ENCODE measurements around the gene SLAIN2. TPM values are rescaled to one million over a fixed set of nuclear protein-coding genes. Genes with fewer than 3 reads are reported as not detected.

SLAIN2 gene
- total RNA-seq, 1 donor from 2014 or later = 90.5 TPM

DNA sequence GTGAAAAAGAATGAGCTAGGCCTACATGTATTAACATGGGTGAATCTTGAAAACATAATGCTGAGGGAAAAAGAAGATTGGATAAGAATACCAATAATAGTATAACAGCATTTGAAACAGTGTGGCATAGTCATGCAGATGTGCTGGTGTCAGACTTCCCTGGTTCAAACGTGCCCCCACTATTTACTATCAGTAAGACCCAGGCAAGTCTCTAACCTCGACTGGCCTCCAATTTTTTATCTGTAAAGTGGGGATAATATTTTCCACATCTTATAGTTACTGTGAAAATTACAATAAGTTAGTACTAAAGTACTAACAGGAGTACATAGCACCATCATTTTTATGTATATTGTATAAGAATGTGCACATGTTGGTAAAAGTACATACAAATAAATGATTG, 17.0 kb upstream of the SLAIN2 start:
- Mint-ChIP-seq H3K36me3 (ENCODE audit: low read depth, unreplicated experiment) (no peaks in the 10 kb centered on the region), H3K4me1 (ENCODE audit: low read depth, unreplicated experiment) (peaks cover 12% of the 10 kb centered on the region), H3K27me3 (ENCODE audit: low read depth, unreplicated experiment) (no peaks in the 10 kb centered on the region), H3K27ac (ENCODE audit: unreplicated experiment) (no peak overlapping the region), H3K4me3 (ENCODE audit: unreplicated experiment) (no peak overlapping the region), H3K9me3 (ENCODE audit: unreplicated experiment) (no peaks in the 10 kb centered on the region)
- Histone ChIP-seq H3K27ac (ENCODE audit: low read depth, low read length) (no peak overlapping the region), H3K9me3 (ENCODE audit: insufficient read depth, low read depth, low read length) (no peaks in the 10 kb centered on the region), H3K79me2 (ENCODE audit: insufficient read depth, low read length) (no peaks in the 10 kb centered on the region), H3K27me3 (ENCODE audit: insufficient read depth, low read length) (no peaks in the 10 kb centered on the region), H3K4me2 (ENCODE audit: low read length) (no peak overlapping the region), H4K20me1 (ENCODE audit: insufficient read depth, low read length) (no peaks in the 10 kb centered on the region), H3K4me1 (ENCODE audit: insufficient read depth, low read length) (peaks cover 5% of the 10 kb centered on the region), H3K9ac (ENCODE audit: low read length) (no peak overlapping the region), H3K36me3 (ENCODE audit: insufficient read depth, low read length) (no peaks in the 10 kb centered on the region), H3K4me3 (ENCODE audit: insufficient read depth, low read depth, low read length) (no peak overlapping the region), H2AFZ (ENCODE audit: low read depth, low read length) (no peak overlapping the region)
- no peak for TF ChIP-seq EZH2 (IDR thresholded peaks at IDR 0.05; ENCODE audit: insufficient read depth, low read length)
- no peak for TF ChIP-seq CTCF (IDR thresholded peaks at IDR 0.05; ENCODE audit: insufficient read depth, low read depth, low read length)
- DNase-seq (ENCODE audit: low read depth) = no peak
- FAIRE-seq = no peak

DNA sequence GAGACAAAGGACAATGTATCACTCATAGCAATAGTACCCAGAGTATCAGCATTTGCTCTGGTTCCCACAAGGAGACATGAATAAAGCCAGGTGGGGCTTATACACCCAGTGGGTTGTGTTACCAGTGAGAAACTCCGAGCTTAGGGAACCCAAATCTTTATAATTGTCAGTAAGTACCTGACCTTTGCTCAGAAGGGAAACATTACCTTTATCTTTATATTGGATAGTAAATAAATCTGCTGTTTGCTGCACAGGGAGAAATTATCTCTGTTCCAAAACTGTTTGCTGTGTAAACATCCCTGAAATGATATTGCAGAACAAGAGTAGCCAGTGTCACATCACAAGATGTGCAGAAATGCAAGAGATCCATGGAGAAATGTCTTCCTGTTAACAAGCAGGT, 12.1 kb upstream of the SLAIN2 start:
- Histone ChIP-seq H3K27me3 (ENCODE audit: insufficient read depth, low read length) (no peaks in the 10 kb centered on the region), H3K79me2 (ENCODE audit: insufficient read depth, low read length) (no peaks in the 10 kb centered on the region), H3K4me1 (ENCODE audit: insufficient read depth, low read length) (peaks cover 27% of the 10 kb centered on the region), H3K9ac (ENCODE audit: low read length) (peak overlapping the region; percentile 68), H3K9me3 (ENCODE audit: insufficient read depth, low read depth, low read length) (no peaks in the 10 kb centered on the region), H2AFZ (ENCODE audit: low read depth, low read length) (no peak overlapping the region), H3K27ac (ENCODE audit: low read depth, low read length) (peak overlapping the region; percentile 92), H3K4me2 (ENCODE audit: low read length) (peak overlapping the region; percentile 71), H4K20me1 (ENCODE audit: insufficient read depth, low read length) (no peaks in the 10 kb centered on the region), H3K4me3 (ENCODE audit: insufficient read depth, low read depth, low read length) (no peak overlapping the region), H3K36me3 (ENCODE audit: insufficient read depth, low read length) (no peaks in the 10 kb centered on the region)
- peak overlapping the region; percentile 97 for H3K27ac Mint-ChIP-seq (ENCODE audit: unreplicated experiment)
- no peak overlapping the region for H3K4me3 Mint-ChIP-seq (ENCODE audit: unreplicated experiment)
- H3K36me3 Mint-ChIP-seq (ENCODE audit: low read depth, unreplicated experiment) = no peaks in the 10 kb centered on the region
- peaks cover 27% of the 10 kb centered on the region for H3K4me1 Mint-ChIP-seq (ENCODE audit: low read depth, unreplicated experiment)
- H3K27me3 Mint-ChIP-seq (ENCODE audit: low read depth, unreplicated experiment) = no peaks in the 10 kb centered on the region
- TF ChIP-seq EZH2 (IDR thresholded peaks at IDR 0.05; ENCODE audit: insufficient read depth, low read length) = no peak
- TF ChIP-seq CTCF (IDR thresholded peaks at IDR 0.05; ENCODE audit: insufficient read depth, low read depth, low read length) = no peak
- FAIRE-seq = no peak
- no peaks in the 10 kb centered on the region for H3K9me3 Mint-ChIP-seq (ENCODE audit: unreplicated experiment)
- DNase-seq (ENCODE audit: low read depth) = no peak

DNA sequence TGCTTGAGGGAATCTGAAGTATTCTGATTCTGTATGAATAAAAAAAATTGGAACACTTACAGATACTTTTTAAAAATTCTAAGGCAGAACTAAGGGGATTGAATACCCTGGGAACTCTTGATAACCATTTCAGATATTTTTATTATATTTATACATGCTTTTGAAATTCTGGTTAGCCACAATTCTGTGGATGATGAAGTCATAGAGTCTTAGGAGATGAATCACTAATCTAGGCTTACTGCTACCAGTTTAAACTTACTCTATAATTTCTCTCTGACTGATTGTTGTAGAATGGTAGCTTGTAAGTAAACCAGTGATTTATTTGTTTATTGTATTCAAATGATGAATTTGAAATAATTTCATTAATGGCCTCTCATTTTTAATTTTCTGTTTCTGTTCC, 11.4 kb upstream of the SLAIN2 start:
- peak overlapping the region; percentile 97 for H3K27ac Mint-ChIP-seq (ENCODE audit: unreplicated experiment)

More for the DNA sequence above, 11.4 kb upstream of the SLAIN2 start:
- no peaks in the 10 kb centered on the region for H3K9me3 Mint-ChIP-seq (ENCODE audit: unreplicated experiment)
- Histone ChIP-seq H3K79me2 (ENCODE audit: insufficient read depth, low read length) (no peaks in the 10 kb centered on the region), H3K4me2 (ENCODE audit: low read length) (peak overlapping the region; percentile 71), H2AFZ (ENCODE audit: low read depth, low read length) (no peak overlapping the region), H4K20me1 (ENCODE audit: insufficient read depth, low read length) (no peaks in the 10 kb centered on the region), H3K4me1 (ENCODE audit: insufficient read depth, low read length) (peaks cover 27% of the 10 kb centered on the region), H3K27me3 (ENCODE audit: insufficient read depth, low read length) (no peaks in the 10 kb centered on the region), H3K27ac (ENCODE audit: low read depth, low read length) (peak overlapping the region; percentile 92), H3K4me3 (ENCODE audit: insufficient read depth, low read depth, low read length) (peak overlapping the region; percentile 26), H3K36me3 (ENCODE audit: insufficient read depth, low read length) (no peaks in the 10 kb centered on the region), H3K9ac (ENCODE audit: low read length) (peak overlapping the region; percentile 70), H3K9me3 (ENCODE audit: insufficient read depth, low read depth, low read length) (no peaks in the 10 kb centered on the region)
- DNase-seq (ENCODE audit: low read depth) (peak; percentile 91), FAIRE-seq (no peak)
- TF ChIP-seq CTCF (IDR thresholded peaks at IDR 0.05; ENCODE audit: insufficient read depth, low read depth, low read length) = no peak
- TF ChIP-seq EZH2 (IDR thresholded peaks at IDR 0.05; ENCODE audit: insufficient read depth, low read length) = no peak
- H3K4me1 Mint-ChIP-seq (ENCODE audit: low read depth, unreplicated experiment) = peaks cover 27% of the 10 kb centered on the region
- H3K36me3 Mint-ChIP-seq (ENCODE audit: low read depth, unreplicated experiment) = no peaks in the 10 kb centered on the region
- H3K4me3 Mint-ChIP-seq (ENCODE audit: unreplicated experiment) = no peak overlapping the region
- no peaks in the 10 kb centered on the region for H3K27me3 Mint-ChIP-seq (ENCODE audit: low read depth, unreplicated experiment)
